Brain pericyte (primary cell): ENCODE measurements around the gene MRPL24.
A peak's percentile ranks its signal among the peaks of the same experiment; 100 is the strongest.
"Not testable (repeated sequence)": the region's sequence is repeated elsewhere in the genome, so short reads cannot be mapped to it uniquely, and the experiment has no call there.

Source experiments
- DNase-seq: peaks from one replicate; pipeline ENCODE4 v3.0.0-alpha.2; 2012; ENCODE audit warnings: low read depth, low spot score

Gene MRPL24

DNA sequence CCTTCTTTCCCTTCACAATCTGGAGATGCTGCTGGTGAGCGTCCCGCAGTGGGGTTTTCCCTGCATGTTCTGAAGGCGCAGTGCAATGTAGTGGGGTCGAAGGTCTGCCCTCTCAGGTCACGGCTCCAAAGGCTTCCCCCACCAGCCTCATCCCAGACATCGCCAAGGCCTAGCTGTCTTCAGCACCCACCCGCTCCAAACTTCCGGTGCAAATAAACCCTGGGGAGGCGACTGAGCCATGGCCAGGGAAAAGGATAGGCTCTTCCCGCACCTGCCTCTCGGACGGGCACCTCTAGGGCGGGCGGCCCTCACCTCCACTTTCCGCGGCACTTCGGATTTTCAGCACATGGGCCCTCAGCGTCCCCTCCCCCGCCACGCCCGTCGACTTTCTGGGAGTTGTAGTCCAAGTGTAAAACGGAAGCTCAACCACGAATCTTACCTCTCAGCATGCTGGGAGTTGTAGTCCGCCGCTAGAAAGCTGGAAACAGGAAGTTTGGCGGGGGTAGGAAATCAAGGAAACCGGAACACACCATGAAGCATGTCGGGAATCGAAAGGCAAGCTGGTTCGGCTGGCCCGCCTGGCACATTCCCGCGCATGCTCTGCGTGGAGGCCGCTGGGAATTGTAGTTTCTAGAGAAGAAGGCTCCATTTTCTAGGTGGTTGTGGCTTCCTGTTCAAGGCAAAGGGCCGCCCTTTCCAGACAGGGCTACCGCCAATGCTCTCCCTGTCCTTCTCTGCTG is at the start of gene MRPL24:
TSS of gene MRPL24 (minus strand) at position 348 of the 740 bp plus-strand sequence. CDS start 2,384 bp downstream, outside the sequence.
- peak; percentile 97 for DNase-seq

- DNase-seq = no peak
Measured at GRCh38 chr1:156789621-156790318, 48.9 kb upstream of the MRPL24 start.

GRCh38 chr1:156788136-156788535 is 47.2 kb upstream of the MRPL24 start:
- DNase-seq = no peak

GRCh38 chr1:156786640-156787039 is 45.8 kb upstream of the MRPL24 start:
- no peak for DNase-seq

- no peak for DNase-seq
Measured at GRCh38 chr1:156785458-156785857, 44.6 kb upstream of the MRPL24 start.

DNA sequence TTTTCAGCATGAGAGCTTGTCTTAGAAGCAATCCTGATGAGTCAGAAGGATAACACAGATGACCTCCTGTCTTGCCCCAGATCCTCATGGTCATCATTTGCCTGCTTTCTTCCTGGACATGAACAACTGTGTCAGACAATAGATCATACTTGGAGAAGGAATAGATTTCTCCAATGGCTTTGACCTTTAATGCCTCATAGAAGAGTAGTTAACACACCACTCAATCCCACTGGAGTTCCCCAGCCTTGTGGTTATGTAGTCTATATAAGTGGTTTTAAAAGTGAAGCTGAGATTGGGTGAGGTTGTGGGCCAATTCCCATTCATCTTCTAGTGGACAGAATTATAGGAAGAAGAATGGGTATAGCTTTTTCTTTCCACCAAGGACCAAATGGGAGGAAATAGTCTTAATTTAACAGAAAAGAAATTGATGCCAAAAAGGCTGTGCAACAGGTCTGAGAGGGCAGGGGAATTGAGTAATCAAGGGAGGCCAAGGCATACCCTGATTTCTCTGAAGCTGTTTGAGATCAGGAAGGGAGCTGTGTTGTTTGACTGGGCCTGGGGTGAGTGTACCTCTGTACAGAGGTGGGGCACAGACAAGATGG is 40.8 kb upstream of the MRPL24 start:
- DNase-seq = no peak

DNA sequence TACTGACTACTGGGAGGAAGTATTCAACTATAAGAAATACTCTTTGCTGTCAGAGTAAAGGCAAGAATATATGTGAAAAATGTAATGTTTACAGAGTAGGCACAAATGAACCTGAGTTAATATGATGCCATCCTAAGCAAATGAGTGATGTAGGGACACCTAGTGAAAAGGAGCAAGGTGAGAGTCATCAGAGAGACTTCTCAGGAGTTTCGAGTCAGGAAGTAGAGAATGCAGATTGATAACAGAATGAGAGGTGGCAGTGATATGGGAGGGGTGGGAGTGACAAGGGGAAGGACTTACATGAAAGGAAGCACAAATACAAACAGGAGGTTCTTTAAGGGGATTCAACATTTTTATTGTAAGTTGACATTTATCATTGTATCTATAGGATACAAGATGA is 36.7 kb upstream of the MRPL24 start:
- no peak for DNase-seq

GRCh38 chr1:156776942-156777341 is 36.1 kb upstream of the MRPL24 start:
- no peak for DNase-seq

- no peak for DNase-seq
Measured at GRCh38 chr1:156775799-156776198, 34.9 kb upstream of the MRPL24 start.

DNA sequence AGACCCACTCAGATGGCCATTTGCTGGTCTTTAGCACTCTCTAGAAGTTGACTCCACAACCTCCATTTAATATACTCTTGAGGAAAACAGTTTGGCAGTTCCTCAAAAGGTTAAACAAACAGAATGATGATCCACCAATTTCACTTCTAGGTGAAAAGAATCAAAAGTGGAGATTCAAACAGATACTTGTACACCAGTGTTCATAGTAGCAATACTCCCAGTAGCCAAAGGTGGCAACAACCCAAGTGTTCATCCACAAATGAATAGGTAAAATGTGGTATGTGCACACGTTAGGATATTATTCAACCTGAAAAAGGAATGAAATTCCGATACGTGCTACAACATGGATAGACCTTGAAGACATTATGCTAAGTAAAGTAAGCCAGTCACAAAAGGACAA is 32.7 kb upstream of the MRPL24 start:
- no peak for DNase-seq

DNA sequence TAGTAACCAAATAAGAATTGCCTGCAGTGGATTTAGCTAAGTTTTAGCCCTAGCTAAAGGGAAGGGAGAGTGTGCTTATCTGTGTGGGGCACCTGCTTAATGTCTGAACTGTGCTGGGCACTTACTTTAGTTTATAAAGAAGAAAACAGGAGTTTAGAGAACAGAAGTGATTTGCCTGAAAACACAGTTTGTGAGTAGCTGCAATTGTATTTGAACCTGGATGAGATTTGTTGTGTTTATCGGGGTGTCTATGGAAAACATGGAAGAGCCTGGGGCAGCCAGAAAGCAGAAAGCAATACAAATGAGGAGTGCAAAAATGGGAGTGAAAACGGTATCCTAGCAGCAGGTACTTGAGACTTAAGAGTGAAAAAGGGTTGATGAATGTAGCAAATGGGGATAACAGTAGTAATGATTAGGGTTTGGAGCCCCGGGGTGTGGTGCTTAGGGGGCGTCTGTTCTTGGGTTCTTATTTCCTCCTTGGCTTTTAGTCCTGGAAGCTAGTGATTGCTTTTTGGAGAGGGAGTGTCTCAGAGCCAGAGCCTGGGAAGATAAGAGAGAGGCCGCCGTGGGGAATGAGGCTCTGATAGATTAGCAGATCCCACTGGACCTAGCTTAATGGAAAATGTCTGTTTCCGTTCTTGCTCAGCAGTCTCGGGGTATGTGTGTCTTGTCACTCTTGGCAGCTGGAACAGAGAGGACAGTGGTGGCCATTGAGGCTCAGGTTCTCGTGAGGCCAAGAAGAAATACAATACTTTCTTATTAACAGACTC is 32.0 kb upstream of the MRPL24 start:
- DNase-seq = no peak

GRCh38 chr1:156772222-156772621 is 31.3 kb upstream of the MRPL24 start:
- no peak for DNase-seq

DNA sequence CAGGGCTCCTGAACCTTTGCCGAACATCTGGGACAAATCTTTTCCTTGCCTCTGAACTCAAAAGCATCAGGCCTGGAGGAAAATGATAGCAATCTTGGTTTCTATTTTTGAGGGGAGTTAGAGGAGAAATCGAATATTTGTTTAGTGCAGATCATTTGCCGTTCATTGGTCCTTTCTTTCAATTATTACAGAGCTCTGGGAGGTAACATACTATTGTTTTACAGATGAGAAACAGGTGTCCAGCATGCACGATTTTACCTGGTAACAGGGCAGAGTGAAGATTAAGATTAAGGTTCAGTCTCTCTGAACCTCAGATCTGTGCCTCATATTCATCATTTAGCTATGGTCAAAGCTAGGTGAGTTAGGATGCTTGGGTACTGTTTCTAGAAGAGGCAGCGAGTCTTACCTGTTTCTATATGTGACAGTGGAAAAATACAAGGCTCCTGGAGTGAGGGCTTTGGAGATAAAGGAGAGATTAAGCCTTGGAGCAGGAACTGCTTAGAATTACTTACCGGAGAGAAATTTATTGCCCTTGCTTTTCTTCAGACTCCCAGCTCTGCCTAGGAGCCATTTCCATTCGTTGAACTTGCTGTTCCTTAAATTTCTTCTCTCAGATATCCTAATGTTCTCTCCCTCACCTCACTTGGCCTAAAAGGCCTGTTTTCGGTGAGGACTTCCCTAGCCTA is 27.9 kb upstream of the MRPL24 start:
- no peak for DNase-seq

GRCh38 chr1:156767879-156768604 is 27.2 kb upstream of the MRPL24 start:
- no peak for DNase-seq

DNA sequence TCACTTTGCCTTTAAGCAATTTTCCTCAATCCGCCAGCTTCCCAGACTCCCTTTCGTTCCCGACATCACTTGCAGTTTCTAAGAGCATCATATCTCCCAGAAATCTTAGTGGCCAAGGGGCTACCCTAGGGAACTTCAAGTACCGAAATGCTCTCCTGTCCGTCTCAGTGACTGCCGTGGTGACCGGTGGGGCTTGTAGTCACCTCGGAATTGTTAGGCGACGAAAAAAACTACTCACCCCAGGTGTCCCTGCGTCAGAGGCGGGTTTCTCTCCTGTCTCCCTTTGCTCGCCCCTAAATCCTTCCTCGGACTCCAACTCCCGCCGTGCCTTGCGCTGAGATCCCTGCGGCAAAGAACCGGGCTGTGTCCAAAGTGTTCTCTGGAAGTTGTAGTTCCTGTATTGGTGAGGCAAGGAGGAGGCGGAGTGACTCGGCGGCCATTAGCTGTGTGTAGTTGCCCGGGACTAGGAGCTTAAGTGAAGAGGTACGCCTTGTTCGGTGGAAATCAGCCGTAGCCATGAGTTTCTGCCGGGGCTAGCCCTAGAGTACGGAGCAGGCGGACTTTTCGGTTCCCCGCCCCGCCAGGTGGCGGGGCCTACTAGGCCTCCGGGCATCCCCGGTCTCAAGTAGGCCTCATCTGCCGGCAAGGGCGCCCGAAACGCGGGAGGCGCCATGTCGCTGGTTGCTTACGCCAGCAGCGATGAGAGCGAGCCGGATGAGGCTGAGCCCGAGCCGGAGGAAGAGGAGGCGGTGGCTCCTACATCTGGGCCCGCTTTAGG is 26.4 kb upstream of the MRPL24 start, which contains the start of gene PRCC:
TSS of gene PRCC (plus strand) at position 435 of the 778 bp plus-strand sequence. CDS start at position 672, 237 bp downstream.
- peak; percentile 99 for DNase-seq

DNA sequence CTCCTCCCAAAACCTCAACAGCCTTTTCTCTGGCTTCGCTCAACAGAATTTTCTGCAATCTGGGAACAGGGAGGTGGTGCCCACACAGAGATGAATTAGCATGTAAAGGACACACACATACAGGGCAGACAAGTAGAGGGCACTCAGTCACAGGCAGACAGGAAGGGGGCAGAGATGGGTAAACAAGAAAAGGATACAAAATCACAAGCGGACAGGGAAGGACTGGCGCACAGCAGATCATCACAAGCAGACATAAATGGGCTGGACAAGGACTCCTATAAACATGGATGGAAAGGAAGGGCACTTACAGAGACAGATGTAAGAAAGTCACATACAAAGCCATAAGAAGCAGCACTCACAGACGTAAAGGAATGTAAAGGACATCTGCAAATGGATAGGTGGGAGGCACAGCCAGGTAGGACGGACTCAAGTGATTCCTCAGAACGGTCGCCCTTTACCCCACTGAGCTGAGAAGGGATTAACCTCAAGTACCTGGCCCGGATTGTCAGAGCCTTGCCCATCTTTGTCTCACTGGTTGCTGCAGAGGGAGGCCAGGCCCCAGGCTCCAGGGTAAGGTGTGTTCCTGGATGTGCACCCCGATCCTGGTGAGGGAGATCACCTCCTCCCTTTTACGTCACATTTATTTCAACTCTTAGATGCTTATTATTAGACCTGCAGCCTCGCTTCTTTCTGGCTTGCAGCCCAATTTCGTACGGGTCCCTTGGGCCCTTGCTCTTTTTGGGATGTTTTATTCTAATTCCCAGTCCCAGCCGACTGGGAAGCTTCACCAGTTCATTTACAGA is 25.6 kb upstream of the MRPL24 start:
- no peak for DNase-seq

GRCh38 chr1:156765666-156766065 is 24.8 kb upstream of the MRPL24 start:
- no peak for DNase-seq

GRCh38 chr1:156765136-156765535 is 24.2 kb upstream of the MRPL24 start:
- not testable (repeated sequence) for DNase-seq

- no peak for DNase-seq
Measured at GRCh38 chr1:156760796-156761104, 19.9 kb upstream of the MRPL24 start.
